ENCODE data around the gene ADGRV1.
"Not testable (repeated sequence)": the region's sequence is repeated elsewhere in the genome, so short reads cannot be mapped to it uniquely, and the experiment has no call there.

ADGRV1 gene

DNA sequence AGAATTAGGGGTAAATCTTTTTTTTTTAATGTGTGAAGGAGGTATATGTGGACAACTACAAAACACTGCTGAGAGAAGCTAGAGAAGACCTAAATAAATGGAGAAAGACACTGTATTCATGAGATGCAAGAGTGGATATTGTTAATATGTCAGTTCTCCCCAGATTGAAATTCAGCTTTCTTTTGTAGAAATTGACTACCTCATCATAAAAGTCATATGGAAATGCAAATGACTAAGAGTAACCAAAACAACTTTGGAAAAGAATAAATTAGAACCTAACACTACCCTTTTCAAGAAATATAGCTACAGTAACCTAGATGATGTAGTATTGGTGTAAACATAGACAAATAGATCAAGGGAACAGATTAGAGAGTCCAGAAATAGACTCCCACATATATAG, 400.7 kb downstream of the ADGRV1 start:
- no peak for DNase-seq

GRCh38 chr5:90962481-90962880, 403.9 kb downstream of the ADGRV1 start:
- no peak for DNase-seq

- DNase-seq, result no peak
Measured at GRCh38 chr5:90965110-90965685, 406.6 kb downstream of the ADGRV1 start.

DNA sequence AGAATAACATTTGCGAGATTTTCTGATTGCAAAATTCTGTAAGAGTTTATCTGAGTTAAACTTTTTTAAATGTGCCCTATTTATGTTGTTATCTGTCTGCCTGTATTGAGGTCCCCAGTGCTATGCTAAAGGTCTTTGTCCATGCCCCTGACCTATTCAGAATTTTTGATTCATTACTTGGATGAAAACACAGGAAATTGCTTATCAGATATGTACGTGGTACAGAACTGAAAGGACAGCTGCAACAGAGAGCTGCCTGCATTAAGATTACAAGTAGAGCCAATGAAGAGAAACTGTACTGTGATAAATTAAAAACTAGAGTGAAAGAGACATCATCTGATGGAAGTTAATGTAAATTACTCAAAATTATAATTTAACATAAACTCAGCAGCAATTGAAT, 408.8 kb downstream of the ADGRV1 start:
- no peak for DNase-seq

- DNase-seq, result no peak
Measured at GRCh38 chr5:90967851-90968250, 409.3 kb downstream of the ADGRV1 start.

- DNase-seq, result no peak
Measured at GRCh38 chr5:90968319-90968718, 409.7 kb downstream of the ADGRV1 start.

- not testable (repeated sequence) for DNase-seq
Measured at GRCh38 chr5:90969945-90970344, 411.3 kb downstream of the ADGRV1 start.

DNA sequence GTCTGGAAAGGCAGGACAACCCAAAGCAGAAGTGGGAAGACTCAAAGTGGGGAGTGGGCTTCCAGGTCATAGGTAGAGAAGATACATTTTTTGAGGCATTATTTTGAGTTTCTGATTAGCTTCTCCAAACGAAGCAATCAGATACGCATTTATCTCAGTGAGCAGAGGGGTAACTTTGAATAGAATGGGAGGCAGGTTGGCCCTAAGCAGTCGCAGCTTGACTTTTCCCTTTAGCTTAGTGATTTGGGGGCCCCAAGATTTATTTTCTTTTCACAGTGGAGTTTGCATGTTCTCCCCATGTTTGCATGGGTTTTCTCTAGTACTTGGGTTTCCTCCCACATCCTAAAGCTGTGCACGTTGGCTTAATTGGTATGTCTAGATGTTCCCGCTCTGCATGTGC, 422.6 kb downstream of the ADGRV1 start:
- DNase-seq, result no peak

- DNase-seq, result no peak
Measured at GRCh38 chr5:90981821-90982220, 423.2 kb downstream of the ADGRV1 start.

- no peak for DNase-seq
Measured at GRCh38 chr5:90982576-90982975, 424.0 kb downstream of the ADGRV1 start.

GRCh38 chr5:90983148-90983547, 424.6 kb downstream of the ADGRV1 start:
- no peak for DNase-seq

DNA sequence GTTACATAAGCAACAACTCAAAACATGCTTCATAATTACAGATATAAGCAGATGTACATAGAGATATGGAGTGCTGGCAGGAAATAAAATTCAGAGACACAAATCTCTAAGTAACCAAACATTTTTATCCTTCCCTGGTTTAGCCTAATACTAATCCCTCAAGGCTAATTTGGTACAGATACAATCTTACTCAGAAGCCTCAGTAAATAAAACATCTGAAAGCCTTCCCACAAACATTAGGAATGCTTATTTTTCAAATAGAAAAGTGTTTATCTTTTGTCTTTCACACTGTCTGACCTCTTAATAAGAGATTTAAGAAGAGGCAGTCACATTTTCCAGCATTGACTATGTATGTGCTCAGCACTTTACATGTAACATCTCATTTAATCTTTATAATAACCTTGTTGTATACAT, 425.1 kb downstream of the ADGRV1 start:
- DNase-seq, result no peak

GRCh38 chr5:90985341-90985740, 426.7 kb downstream of the ADGRV1 start:
- no peak for DNase-seq

DNA sequence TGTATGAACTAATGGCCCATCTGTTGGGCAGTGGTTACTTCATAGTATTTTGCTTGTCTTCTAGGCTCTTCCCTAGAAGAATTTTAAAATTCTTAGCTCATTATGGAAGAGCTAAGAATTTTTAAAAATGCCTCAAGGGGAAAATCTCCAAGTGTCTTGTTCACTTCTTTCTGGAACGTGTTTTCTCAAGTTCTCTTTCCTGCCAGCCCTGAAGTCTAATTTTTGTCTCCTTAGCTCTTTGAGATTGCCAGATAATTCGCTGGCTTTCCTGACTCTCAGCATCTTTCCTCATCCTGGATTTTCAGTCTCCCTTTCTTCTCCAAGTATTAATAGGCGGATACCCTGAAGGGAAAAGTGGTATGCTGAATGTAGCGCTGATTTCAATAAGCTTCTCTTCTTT, 429.1 kb downstream of the ADGRV1 start:
- no peak for DNase-seq

DNA sequence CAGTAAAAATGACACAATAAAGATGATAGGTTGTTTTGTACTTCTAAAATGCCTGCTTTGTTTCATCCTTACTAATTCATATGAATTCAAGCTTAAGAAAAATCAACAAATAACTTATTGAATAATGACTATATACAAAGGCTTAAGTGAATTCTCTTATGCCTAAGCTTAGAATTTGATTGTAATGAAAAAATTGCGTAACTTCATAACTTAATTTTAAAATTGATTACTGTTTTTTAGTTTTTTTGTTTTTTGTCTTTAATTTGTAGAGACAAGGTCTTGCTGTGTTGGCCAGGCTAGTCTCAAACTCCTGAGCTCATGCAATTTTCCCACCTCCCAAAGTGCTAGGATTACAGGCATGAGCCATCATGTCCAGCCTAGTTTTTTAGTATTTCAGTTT, 432.6 kb downstream of the ADGRV1 start:
- DNase-seq, result no peak

DNA sequence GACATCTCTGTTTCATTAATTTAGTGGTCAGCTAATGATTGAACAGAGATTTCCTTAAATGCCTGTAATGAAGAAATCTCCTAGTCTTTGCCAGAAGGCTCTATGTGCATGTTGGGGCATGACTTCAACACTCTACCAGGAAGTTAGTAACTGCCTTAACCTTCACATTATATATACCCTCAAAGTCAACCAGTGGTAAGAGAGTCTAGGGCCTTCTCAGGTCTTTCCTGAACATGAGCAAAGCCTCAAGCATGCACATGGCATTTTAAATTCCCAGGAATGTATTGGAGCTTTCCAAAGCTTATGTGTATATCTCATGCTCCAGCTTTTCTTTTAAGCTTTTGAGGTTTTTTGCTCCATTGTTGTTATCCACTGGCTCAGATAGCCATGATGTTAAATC, 436.2 kb downstream of the ADGRV1 start:
- DNase-seq, result no peak

DNA sequence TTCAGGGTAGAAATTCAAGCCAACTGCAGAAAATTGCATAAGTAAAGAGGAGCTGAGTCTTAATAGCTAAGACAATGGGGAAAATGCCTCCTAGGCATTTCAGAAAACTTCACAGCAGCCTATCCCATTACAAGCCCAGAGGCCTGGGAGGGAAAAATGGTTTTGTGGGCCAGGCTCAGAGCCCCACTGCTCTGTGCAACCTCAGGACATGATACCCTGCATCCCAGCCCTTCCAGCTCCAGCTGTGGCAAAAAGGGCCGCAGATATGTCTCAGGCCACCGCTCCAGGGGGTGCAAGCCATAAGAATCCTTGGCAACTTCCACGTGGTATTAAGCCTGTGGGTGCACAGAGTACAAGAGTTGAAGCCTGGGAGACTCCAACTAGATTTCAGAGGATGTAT, 437.5 kb downstream of the ADGRV1 start:
- DNase-seq, result no peak

- DNase-seq, result no peak
Measured at GRCh38 chr5:90997082-90997481, 438.5 kb downstream of the ADGRV1 start.

DNA sequence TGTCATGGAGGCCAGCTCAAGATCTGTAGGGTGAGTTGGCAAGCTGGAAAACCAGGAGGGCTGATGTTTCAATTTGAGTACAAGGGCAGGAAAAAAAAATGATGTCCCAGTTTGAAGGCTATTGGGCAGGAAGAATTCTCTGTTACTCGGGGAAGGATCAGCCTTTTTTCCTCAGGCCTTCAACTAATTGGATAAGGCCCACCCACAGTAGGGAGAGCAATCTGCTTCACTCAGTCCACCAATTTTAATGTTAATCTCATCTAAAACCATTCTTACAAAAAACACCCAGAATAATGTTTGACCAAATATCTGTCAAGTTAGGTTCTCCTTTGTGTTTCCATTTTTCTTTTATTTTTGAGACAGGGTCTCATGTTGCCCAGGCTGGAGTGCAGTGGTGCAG, 442.1 kb downstream of the ADGRV1 start:
- no peak for DNase-seq

DNA sequence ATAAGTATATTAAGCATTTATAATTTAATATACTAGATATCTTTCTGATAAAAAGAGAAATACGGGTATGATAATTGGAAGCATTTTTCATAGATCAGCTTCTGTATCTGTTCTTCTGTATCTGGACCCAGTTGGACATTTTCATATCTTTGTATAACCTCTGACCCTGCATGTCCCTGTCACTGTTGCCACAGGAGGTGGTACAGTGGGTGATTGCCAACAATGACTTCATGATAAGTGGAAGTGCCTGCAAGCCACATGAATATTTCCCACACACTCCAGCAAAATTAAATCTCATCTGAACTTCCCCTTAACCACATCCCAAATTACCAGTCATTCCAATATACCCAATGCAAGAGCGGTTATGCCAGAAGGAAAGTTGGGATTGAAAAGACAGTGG, 448.1 kb downstream of the ADGRV1 start:
- no peak for DNase-seq

DNA sequence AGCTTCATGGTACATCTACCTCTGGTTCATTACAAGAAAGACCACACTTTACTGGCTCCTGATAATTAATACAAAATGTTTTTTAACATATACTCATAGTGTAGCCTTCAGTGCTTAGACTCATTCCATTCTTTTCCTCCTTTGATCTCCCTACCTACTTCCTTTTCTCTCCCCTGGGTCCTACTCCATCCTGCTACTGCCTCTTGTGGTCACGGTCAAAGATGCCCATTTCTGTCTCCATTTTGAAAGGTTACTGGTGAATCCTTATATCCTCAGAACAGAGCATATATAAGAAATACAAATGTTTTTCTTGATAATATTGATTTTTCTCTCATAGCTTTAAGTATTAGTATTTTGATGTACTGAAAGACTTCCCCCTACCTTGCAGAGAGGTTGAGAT, 448.7 kb downstream of the ADGRV1 start:
- no peak for DNase-seq

GRCh38 chr5:91007780-91008402, 449.3 kb downstream of the ADGRV1 start:
- DNase-seq, result no peak

DNA sequence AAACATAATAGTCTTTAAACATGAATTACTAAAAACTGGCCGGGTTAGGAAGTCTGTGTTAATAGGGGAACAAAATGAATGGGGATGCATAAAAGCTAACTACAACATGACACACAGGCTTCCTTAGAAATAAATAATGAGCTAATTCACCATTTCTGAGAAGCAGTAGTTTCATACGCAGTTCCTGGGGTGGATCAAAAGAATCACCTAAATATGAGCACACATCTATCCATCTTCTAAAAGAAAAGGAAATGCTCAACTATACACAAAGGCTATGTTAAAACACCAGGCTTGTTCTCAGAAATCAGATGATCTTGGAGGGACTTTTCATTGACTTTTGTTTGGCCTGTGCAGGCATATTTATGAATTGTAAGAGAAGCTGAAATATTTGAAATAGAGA, 451.5 kb downstream of the ADGRV1 start:
- no peak for DNase-seq

DNA sequence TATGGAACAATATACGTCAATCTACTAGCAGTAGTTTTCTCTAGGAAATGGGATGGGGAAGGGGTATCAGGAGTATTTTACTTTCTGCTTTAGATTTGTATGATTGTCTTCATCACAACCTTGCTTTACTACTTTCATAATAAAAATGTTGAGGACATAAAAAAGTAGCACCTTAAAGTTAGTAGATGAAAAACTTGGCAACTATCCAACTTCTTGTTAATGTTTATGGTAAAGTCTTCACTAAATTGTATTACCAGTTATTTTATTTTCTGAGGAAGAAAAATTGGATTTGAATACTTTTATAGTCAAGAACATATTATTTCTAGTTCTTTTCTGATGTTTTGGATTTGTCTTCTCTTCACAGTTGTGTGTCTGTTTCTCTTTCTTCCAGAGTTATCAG, 452.4 kb downstream of the ADGRV1 start:
- no peak for DNase-seq

DNA sequence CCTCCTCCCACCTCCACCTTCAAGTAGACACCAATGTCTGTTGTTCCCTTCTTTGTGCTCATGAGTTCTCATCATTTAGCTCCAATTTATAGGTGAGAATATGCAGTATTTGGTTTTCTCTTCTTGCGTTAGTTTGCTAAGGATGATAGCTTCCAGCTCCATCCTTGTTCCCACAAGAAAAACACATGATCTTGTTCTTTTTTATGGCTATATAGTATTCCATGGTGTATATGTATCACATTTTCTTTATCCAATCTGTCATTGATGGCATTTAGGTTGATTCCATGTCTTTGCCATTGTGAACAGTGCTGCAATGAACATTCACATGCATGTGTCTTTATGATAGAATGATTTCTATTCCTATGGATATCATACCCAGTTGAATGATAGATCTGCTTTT, 454.3 kb downstream of the ADGRV1 start:
- DNase-seq, result not testable (repeated sequence)

All from NCI-H187 (cell line).